Suprapubic skin (tissue), 4 donors: ENCODE data around the gene POTEI. TPM values are rescaled to one million over a fixed set of nuclear protein-coding genes. Genes with fewer than 3 reads are reported as not detected.
"Not testable (repeated sequence)": the region's sequence is repeated elsewhere in the genome, so short reads cannot be mapped to it uniquely, and the experiment has no call there.

Experiments used
- DNase-seq, 2 donors: peaks; one replicate each; pipeline ENCODE4 v3.0.0-alpha.2; 2019; ENCODE audit warnings: low spot score in 2 of 2
- H3K27ac ChIP-seq: fragments of 200-600 bp; sonication (generic); one replicate; pipeline ENCODE4 v1.5.1; 2019
- H3K27me3 ChIP-seq: fragments of 200-600 bp; sonication (generic); one replicate; pipeline ENCODE4 v1.5.1; 2019
- H3K36me3 ChIP-seq: fragments of 200-600 bp; sonication (generic); one replicate; pipeline ENCODE4 v1.5.1; 2019
- H3K4me1 ChIP-seq: fragments of 200-600 bp; sonication (generic); one replicate; pipeline ENCODE4 v1.5.1; 2019
- H3K4me3 ChIP-seq: fragments of 200-600 bp; sonication (generic); one replicate; pipeline ENCODE4 v1.5.1; 2019; ENCODE audit warnings: mild to moderate bottlenecking
- H3K9me3 ChIP-seq: fragments of 200-600 bp; sonication (generic); one replicate; pipeline ENCODE4 v1.5.1; 2019
- WGBS: methylation state at CpG from one replicate; pipeline ENCODE4 v1.1.5; 2018; 5-methylcytosine and 5-hydroxymethylcytosine counted together
- total RNA-seq, 4 donors: library from RNA; depleted of rRNA; stranded (reverse); fragments of >200 nt; gene quantifications; one replicate each; pipeline ENCODE4 v1.1.0, GENCODE V29; 2016
- TF ChIP-seq, protein P1 (sequence below), 2 donors: fragments of 200-600 bp in 1 of 2; fragments of 450-650 bp in 1 of 2; sonication (generic) in 1 of 2; IDR thresholded peaks; one replicate each; pipeline ENCODE4 v1.5.1; 2016 to 2019; ENCODE audit warnings: antibody characterized with exemption in 2 of 2, mild to moderate bottlenecking in 1 of 2, moderate library complexity in 1 of 2

The POTEI gene
- total RNA-seq, 4 donors from 2014 or later, result not detected

- not testable (repeated sequence) for H3K27me3 ChIP-seq, H3K9me3 ChIP-seq, H3K4me1 ChIP-seq, H3K27ac ChIP-seq, H3K36me3 ChIP-seq
- TF ChIP-seq, protein P1, sequence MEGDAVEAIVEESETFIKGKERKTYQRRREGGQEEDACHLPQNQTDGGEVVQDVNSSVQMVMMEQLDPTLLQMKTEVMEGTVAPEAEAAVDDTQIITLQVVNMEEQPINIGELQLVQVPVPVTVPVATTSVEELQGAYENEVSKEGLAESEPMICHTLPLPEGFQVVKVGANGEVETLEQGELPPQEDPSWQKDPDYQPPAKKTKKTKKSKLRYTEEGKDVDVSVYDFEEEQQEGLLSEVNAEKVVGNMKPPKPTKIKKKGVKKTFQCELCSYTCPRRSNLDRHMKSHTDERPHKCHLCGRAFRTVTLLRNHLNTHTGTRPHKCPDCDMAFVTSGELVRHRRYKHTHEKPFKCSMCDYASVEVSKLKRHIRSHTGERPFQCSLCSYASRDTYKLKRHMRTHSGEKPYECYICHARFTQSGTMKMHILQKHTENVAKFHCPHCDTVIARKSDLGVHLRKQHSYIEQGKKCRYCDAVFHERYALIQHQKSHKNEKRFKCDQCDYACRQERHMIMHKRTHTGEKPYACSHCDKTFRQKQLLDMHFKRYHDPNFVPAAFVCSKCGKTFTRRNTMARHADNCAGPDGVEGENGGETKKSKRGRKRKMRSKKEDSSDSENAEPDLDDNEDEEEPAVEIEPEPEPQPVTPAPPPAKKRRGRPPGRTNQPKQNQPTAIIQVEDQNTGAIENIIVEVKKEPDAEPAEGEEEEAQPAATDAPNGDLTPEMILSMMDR (IDR thresholded peaks at IDR 0.05), result peak in 1 of 2 donors; percentile 35
- 0% methylated on average over 5 of the region's 34 CpGs for WGBS
- H3K4me3 ChIP-seq, result peak overlapping the region; percentile 48
- DNase-seq, result peak; percentile 74 to 82
These were observed 81.5 kb downstream of the POTEI start for GRCh38 chr2:130427631-130428030.

DNA sequence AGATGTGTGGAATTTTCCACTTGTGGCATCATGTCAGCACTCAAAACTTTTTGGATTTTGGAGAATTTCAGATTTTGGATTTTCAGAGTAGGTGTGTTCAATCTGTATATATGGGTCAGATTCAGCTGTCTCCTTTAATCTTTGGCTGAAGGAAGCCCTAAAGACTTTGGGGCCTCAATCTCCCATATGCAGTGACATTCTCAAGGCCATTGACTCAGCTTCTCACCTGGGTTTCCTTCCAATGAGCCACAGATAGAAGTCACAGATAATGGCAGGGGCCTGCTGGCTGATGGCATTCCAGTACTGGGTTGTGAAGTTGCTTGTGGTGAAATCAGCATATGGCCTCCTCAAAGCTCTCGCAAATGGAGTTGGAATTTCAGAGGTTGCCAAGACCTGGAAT lies 90.3 kb downstream of the POTEI start:
- not testable (repeated sequence) for H3K4me3 ChIP-seq, DNase-seq, H3K36me3 ChIP-seq, H3K27me3 ChIP-seq, H3K9me3 ChIP-seq, H3K4me1 ChIP-seq, H3K27ac ChIP-seq
- WGBS, result 100% methylated on average over 1 of the region's 1 CpG

DNA sequence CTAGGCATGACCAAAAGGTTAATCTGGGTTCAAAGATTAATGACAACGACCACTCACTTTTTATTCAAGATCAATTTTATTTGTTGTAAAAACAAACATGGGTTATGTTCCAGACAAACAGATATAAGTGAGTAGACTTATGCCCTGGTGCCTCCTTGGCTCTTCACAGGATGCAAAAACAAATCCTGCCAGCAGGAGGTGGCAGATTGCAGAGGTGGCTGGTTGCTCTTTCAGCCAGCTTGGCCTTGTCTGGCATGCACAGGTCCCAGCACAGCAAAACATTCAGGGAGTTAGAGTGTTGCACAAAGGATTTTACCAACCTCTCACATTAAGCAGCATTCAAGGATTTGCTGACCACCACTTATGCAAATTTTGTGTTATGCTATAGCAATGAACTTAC lies 92.4 kb downstream of the POTEI start:
- H3K27ac ChIP-seq, DNase-seq, H3K27me3 ChIP-seq, H3K36me3 ChIP-seq, H3K9me3 ChIP-seq, H3K4me1 ChIP-seq, H3K4me3 ChIP-seq: not testable (repeated sequence)
- 85% methylated on average over 1 of the region's 1 CpG for WGBS

Other genes starting within 250 kb of the POTEI start
- gene IMP4, start 166.4 kb downstream of the POTEI start, total RNA-seq, result 100 to 1,000 TPM in 2 of 4 donors, 10 to 100 TPM in 2; 84.0 to 125 (median 98.8) TPM
- gene PTPN18, start 153.3 kb downstream of the POTEI start, total RNA-seq, result 10 to 100 TPM; 18.0 to 72.4 (median 28.4) TPM
- not detected for gene CFC1B, start 11.9 kb upstream of the POTEI start, total RNA-seq
- not detected for gene CFC1, start 90.2 kb upstream of the POTEI start, total RNA-seq
- not detected for gene POTEJ, start 102.1 kb upstream of the POTEI start, total RNA-seq
- not detected for gene GPR148, start 219.7 kb upstream of the POTEI start, total RNA-seq
- gene AMER3, start 246.2 kb upstream of the POTEI start, total RNA-seq, result not detected